ENCODE data around the gene INPP5E. TPM values are rescaled to one million over a fixed set of nuclear protein-coding genes. Genes with fewer than 3 reads are reported as not detected.
A peak's percentile ranks its signal among the peaks of the same experiment; 100 is the strongest.

INPP5E gene
- total and polyA plus RNA-seq, 10 of the 15 experiments (the other 5 are each of a cell fraction or from before 2014, with no cell fraction given): 0.24 to 16.0 (median 5.3) TPM

DNA sequence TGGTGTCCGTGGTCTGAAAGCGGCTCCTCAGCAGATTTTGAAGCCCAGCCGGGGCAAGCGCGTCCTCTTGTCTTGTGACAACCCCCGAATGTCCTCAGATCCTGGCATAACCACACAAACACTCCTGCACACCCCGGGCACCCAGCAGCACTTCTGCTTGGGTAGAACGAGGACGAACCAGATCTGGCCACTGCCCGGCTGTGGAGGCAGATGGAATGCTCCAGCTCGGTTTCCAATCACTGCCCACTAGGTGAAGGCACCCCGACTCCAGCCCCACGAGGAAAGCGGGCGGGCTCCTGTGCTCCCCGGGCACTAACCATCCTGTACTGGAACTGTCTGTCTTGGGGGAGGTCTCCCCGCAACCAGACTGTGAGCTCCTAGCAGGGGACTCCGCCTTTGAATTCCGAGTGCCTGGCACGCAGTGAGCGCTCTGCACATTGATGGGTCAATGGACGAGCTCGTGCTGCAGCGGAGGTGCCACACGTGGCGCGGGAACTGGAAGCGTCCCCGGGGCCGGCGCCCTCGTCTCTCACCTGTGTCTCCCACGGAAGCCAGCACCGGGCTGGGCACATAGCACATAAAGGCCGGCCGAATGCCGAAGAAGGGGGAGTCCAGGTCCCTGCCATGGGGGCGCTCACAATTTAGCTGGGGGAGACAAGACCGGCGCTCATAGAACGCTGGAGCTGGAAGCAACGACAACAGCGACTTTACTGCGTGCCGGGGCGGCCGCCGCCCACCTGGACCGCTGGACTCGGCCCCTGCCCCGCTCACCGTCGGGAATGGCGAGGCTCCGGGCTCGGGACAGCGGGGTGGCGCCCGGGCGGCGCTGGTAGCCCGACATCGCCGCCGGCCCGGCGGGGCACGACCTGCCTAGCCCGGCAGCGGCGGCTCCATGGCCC lies 29.8 kb downstream of the INPP5E start (continued):
- TF ChIP-seq GATAD2B (conservative IDR thresholded peaks at IDR 0.05; ENCODE audit: low read depth) (no peak), MYC (IDR thresholded peaks at IDR 0.05; ENCODE audit: insufficient read depth, insufficient read length, insufficient replicate concordance, low read length, severe bottlenecking) (no peak), SP1 (IDR thresholded peaks at IDR 0.05; ENCODE audit: low read depth, low read length) (no peak), NFXL1 (IDR thresholded peaks at IDR 0.05; ENCODE audit: borderline replicate concordance) (no peak), ZNF622 (IDR thresholded peaks at IDR 0.05) (no peak), NFIC (IDR thresholded peaks at IDR 0.05; ENCODE audit: low read depth, low read length) (no peak), ZNF24 (IDR thresholded peaks at IDR 0.05) (no peak), NFYA (IDR thresholded peaks at IDR 0.05; ENCODE audit: borderline replicate concordance, low read depth, low read length) (no peak), IKZF2 (IDR thresholded peaks at IDR 0.05) (0 out of 4 replicates have a peak, but pooled peaks of 1 of the 2 experiments have one; percentile 23), HCFC1 (IDR thresholded peaks at IDR 0.05; ENCODE audit: low read length) (no peak)
- TF ChIP-seq, protein P1, sequence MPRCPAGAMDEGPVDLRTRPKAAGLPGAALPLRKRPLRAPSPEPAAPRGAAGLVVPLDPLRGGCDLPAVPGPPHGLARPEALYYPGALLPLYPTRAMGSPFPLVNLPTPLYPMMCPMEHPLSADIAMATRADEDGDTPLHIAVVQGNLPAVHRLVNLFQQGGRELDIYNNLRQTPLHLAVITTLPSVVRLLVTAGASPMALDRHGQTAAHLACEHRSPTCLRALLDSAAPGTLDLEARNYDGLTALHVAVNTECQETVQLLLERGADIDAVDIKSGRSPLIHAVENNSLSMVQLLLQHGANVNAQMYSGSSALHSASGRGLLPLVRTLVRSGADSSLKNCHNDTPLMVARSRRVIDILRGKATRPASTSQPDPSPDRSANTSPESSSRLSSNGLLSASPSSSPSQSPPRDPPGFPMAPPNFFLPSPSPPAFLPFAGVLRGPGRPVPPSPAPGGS (IDR thresholded peaks at IDR 0.05; ENCODE audit: borderline replicate concordance, insufficient read depth, low read depth, low read length, poor library complexity, severe bottlenecking): no peak
- TF ChIP-seq, protein P2, sequence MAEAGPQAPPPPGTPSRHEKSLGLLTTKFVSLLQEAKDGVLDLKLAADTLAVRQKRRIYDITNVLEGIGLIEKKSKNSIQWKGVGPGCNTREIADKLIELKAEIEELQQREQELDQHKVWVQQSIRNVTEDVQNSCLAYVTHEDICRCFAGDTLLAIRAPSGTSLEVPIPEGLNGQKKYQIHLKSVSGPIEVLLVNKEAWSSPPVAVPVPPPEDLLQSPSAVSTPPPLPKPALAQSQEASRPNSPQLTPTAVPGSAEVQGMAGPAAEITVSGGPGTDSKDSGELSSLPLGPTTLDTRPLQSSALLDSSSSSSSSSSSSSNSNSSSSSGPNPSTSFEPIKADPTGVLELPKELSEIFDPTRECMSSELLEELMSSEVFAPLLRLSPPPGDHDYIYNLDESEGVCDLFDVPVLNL (IDR thresholded peaks at IDR 0.05; ENCODE audit: low read depth, low read length): no peak
- TF ChIP-seq, protein P3, sequence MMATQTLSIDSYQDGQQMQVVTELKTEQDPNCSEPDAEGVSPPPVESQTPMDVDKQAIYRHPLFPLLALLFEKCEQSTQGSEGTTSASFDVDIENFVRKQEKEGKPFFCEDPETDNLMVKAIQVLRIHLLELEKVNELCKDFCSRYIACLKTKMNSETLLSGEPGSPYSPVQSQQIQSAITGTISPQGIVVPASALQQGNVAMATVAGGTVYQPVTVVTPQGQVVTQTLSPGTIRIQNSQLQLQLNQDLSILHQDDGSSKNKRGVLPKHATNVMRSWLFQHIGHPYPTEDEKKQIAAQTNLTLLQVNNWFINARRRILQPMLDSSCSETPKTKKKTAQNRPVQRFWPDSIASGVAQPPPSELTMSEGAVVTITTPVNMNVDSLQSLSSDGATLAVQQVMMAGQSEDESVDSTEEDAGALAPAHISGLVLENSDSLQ (IDR thresholded peaks at IDR 0.05): no peak
- TF ChIP-seq, protein P4, sequence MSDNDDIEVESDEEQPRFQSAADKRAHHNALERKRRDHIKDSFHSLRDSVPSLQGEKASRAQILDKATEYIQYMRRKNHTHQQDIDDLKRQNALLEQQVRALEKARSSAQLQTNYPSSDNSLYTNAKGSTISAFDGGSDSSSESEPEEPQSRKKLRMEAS (IDR thresholded peaks at IDR 0.05; ENCODE audit: low read depth, low read length): peak; percentile 80
- TF ChIP-seq, protein P5, sequence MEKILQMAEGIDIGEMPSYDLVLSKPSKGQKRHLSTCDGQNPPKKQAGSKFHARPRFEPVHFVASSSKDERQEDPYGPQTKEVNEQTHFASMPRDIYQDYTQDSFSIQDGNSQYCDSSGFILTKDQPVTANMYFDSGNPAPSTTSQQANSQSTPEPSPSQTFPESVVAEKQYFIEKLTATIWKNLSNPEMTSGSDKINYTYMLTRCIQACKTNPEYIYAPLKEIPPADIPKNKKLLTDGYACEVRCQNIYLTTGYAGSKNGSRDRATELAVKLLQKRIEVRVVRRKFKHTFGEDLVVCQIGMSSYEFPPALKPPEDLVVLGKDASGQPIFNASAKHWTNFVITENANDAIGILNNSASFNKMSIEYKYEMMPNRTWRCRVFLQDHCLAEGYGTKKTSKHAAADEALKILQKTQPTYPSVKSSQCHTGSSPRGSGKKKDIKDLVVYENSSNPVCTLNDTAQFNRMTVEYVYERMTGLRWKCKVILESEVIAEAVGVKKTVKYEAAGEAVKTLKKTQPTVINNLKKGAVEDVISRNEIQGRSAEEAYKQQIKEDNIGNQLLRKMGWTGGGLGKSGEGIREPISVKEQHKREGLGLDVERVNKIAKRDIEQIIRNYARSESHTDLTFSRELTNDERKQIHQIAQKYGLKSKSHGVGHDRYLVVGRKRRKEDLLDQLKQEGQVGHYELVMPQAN (conservative IDR thresholded peaks at IDR 0.05): peak; percentile 50

Measured in GM12878 (cell line).